RPMI7951 (cell line): ENCODE results near the gene IQGAP1. TPM values are rescaled to one million over a fixed set of nuclear protein-coding genes. Genes with fewer than 3 reads are reported as not detected.
"Not testable (repeated sequence)": the region's sequence is repeated elsewhere in the genome, so short reads cannot be mapped to it uniquely, and the experiment has no call there.

Source experiments
- DNase-seq: peaks from one replicate; pipeline ENCODE4 v3.0.0-alpha.2; 2012; ENCODE audit warnings: low read depth
- total RNA-seq: library from RNA; depleted of rRNA; stranded (reverse); fragments of >200 nt; shearing (Covaris generic); gene quantifications from 2 replicates; pipeline ENCODE4 v1.2.3, GENCODE V29; 2014

The IQGAP1 gene
- total RNA-seq, 1 experiment from 2014 or later: 273 TPM

DNA sequence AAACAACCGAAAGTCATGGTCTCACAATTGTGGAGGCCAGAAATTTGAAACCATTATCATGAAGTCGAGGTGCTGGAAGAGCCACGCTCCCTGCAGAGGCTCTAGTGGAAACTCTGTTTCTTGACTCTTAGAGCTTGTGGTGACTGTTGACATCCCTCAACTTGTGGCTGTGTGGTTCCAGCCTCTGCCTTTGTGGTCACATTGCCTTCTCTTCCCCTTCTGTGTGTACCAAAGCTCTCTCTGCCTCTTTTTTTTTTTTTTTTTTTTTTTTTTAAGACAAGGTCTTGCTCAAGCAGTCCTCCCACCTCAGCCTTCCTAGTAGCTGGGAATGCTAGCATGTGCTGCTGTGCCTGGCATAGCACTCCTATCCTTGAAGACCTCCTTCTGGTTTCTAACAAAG lies 93.0 kb downstream of the IQGAP1 start:
- DNase-seq: peak; percentile 11

DNA sequence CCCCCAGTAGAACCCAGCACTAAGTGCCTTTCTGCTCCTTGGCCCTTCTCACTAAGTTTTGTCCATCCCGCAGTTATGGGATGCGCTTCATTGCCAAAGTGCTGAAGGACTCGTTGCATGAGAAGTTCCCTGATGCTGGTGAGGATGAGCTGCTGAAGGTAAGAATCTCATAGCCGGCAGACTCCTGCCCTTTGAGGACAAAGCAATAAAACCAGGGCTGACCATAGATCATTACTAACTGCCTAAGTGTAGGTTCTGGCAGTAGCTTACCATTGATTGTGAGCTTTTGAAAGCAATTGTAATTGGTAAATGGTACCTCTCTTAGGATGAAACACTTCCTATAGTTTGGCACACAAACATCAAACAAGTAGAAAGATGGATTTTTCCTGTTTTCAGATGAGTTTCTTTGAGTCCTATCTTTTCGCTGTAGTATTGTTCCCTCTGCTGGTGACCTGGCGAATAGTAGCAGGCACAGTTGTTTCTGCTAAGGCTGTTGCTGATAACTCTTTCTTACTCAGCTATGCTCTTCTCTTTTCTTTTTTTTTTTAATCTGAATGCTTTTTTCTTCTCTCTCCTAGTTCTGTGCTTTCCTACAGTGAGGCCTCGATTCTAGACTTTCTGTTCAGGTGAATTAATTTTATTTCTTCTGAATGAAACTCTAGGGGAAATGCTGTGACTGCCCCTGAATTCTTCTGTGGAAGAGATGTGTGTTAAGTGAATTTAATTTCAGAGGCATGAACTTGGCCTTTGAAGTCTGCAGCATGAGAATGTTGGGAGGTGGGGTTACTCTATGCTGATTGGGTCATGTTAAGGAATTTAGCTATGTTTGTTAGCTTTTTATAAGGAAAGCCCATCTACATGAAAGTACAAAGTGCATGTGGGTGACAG lies 94.3 kb downstream of the IQGAP1 start:
- DNase-seq: peak; percentile 49

- no peak for DNase-seq
Observed at GRCh38 chr15:90483012-90483307, 94.9 kb downstream of the IQGAP1 start.

GRCh38 chr15:90483637-90484036 lies 95.6 kb downstream of the IQGAP1 start:
- no peak for DNase-seq

DNA sequence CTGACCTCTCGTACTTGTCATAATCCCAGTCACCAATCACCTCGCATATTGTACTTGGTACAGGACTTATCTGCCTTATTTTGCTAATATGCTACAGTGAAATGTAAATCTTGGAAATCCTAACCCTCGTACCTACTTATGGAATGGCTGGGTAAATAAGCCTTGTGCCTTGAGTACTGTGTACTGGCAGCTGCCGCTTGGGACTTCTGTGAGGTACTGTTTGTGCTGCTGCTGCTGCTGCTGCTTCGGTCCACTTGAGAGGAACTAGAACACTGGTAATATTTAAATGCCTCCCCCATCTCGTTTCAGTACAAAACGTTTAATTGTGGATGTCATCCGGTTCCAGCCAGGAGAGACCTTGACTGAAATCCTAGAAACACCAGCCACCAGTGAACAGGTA lies 99.1 kb downstream of the IQGAP1 start:
- DNase-seq: no peak

DNA sequence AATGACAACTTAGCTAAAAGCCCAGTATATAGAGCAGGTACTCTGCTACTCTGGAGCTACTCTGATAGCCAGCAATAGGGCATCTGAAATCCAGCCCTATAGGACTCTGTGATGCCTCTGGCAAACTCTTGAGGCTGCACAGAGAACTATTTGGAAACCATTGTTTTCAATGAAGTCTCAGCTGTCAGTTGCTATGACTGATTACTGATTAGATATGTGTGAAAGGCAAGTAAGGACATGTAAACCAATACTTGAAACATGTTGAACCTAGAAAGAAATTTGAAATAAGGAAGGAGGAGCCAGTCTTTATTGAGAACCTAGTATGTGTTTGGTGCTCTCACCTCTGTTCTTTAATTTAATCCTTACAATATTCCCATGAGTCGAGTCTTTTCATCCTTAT lies 101.5 kb downstream of the IQGAP1 start:
- no peak for DNase-seq

- DNase-seq: no peak
Observed at GRCh38 chr15:90489944-90490343, 101.9 kb downstream of the IQGAP1 start.

GRCh38 chr15:90493647-90494046 lies 105.6 kb downstream of the IQGAP1 start:
- no peak for DNase-seq

DNA sequence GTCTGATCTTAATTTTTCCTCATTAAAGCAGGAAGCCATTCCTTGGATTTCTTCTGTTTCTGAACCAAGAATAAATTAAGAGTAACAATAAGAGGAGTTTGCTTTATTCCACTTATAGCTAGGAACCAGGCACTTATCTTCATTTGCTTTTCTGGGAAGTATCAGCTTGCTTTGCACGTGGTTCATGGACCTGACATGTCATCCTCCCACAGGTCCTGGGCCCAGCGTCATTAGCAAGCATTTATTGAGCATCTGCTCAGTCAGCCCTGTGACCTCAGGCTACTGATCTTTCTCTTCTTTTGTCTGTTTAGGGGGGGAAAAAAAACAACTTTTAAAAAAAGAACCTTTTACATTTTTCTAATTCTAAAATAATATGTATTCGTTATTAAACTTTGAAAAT lies 107.0 kb downstream of the IQGAP1 start:
- DNase-seq: no peak

- DNase-seq: no peak
Observed at GRCh38 chr15:90496791-90497190, 108.7 kb downstream of the IQGAP1 start.

DNA sequence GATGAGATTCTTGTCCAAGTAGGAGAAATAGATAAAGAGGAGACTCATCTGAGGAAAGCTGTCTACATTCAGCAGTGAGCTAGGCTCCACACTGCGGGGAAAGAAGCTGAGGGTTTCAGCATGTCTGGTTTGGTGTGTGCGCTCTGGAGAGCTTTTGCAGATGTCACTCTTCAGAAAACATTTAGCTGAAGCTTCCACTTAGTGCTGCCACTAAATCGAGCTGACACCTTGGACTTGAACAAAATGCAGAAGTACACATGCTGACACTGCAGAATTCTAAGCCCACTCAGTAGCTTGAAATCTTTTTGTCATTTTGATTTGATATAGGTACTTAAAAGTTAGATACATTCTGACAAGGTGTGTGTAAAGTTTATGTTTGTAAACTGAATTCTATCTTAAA lies 109.3 kb downstream of the IQGAP1 start:
- no peak for DNase-seq

DNA sequence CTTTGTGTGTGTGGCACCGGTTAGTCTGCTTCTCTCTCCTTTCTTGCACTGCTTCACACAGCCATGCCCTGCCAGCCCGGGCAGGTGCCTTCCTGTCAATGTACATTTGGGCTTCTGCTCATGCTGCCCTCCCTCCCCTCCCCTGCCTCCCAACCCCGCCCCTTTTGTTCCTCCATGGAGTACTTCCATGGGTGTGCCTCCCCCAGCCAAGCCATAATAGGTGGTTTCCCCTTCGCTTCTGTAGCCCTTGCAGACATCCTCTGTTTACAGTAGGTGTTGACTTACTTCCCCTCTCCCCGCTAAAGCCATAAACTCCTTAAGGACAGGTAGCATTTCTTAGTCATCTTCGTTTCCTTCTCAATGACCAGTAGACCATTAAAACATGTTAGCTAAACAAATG lies 109.9 kb downstream of the IQGAP1 start:
- DNase-seq: no peak

DNA sequence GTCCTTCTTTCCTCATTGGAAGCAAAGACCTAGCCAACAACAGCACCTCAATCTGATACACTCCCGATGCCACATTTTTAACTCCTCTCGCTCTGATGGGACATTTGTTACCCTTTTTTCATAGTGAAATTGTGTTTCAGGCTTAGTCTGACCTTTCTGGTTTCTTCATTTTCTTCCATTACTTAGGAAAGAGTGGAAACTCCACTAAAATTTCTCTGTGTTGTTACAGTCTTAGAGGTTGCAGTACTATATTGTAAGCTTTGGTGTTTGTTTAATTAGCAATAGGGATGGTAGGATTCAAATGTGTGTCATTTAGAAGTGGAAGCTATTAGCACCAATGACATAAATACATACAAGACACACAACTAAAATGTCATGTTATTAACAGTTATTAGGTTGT lies 112.1 kb downstream of the IQGAP1 start:
- no peak for DNase-seq

DNA sequence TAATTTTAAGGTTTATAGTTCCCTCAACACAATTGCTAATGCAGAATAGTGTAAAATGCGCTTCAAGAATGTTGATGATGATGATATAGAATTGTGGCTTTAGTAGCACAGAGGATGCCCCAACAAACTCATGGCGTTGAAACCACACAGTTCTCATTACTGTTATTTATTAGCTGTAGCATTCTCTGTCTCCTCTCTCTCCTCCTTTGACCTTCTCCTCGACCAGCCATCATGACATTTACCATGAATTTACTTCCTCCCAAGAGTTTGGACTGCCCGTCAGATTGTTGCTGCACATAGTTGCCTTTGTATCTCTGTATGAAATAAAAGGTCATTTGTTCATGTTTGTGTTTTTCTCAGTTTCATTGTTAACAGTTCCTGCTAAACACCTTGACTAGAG lies 113.9 kb downstream of the IQGAP1 start:
- DNase-seq: no peak

- not testable (repeated sequence) for DNase-seq
Observed at GRCh38 chr15:90510781-90511180, 122.7 kb downstream of the IQGAP1 start.

GRCh38 chr15:90511211-90511618 lies 123.2 kb downstream of the IQGAP1 start:
- DNase-seq: not testable (repeated sequence)

DNA sequence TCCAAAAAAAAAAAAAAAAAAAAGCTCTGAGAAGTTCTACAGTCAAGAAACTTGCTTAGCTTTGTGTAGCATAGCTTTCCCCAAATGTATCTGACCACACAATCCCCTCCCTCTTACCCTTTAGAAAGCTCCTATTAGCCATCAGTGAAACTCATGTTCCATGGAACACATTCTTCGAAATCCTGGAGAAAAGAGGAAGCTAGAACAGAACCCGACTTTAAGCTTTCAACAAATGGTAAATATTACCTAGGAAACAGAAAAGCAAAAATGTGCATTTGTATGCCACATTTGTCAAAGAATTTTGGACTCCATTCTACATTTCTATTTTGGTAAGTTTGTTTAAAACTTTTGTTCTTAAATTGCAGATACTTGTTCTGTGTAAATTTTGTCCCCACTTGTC lies 124.2 kb downstream of the IQGAP1 start:
- DNase-seq: no peak

- no peak for DNase-seq
Observed at GRCh38 chr15:90512981-90513380, 124.9 kb downstream of the IQGAP1 start.

GRCh38 chr15:90513448-90513847 lies 125.4 kb downstream of the IQGAP1 start:
- peak; percentile 60 for DNase-seq

DNA sequence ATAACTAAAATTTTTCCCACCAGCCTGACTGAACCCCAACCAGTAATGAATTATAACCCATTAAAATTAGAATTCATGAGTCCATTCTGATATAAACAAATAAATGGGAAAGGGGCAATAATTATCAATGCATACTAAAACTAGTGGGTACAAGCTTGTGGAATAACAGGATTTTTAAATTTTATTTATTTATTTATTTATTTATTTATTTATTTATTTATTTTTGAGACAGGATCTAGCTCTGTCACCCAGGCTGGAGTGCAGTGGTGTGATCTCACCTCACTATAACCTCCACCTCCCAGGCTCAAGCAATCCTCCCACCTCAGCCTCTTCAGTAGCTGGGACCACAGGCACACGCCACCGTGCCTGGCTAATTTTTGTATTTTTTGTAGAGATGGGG lies 125.9 kb downstream of the IQGAP1 start:
- not testable (repeated sequence) for DNase-seq

GRCh38 chr15:90519688-90520087 lies 131.6 kb downstream of the IQGAP1 start:
- no peak for DNase-seq

DNA sequence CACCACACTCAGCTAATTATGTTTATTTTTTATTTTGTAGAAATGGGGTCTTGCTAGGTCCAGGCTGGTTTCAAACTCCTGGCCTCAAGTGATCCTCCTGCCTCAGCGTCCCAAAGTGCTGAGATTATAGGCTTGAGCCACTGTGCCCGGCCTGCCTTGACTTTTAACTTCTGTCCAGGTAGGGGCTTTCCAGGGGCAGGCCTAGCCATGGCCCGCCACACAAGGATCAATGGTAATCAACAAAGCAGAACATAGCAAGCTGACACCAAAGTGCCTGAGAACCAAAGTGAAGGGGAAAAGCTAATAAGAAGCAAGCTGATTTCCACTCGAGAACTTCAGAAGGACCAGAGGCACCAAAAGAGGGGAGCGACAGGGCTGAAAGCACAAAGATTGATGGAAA lies 132.3 kb downstream of the IQGAP1 start:
- DNase-seq: no peak

DNA sequence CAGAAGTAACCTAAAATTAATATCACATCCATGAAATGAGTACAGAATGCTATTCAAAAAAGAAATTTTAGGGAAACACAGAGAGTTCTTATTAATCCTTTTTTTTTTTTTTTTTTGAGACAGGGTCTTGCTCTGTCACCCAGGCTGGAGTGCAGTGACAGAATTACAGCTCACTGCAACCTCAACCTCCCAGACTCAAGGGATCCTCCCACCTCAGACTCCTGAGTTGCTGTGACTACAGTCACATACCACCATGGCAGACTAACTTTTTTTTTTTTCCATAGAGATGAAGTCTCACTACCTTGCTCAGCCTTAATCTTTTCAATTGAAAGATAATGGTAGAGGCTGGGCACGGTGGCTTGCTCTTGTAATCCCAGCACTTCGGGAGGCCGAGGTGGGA lies 135.3 kb downstream of the IQGAP1 start:
- no peak for DNase-seq
